ENCODE measurements around the gene WASL. TPM values are rescaled to one million over a fixed set of nuclear protein-coding genes. Genes with fewer than 3 reads are reported as not detected.

WASL gene
- total RNA-seq, 2 donors from 2014 or later: 20.9 to 24.7 TPM

DNA sequence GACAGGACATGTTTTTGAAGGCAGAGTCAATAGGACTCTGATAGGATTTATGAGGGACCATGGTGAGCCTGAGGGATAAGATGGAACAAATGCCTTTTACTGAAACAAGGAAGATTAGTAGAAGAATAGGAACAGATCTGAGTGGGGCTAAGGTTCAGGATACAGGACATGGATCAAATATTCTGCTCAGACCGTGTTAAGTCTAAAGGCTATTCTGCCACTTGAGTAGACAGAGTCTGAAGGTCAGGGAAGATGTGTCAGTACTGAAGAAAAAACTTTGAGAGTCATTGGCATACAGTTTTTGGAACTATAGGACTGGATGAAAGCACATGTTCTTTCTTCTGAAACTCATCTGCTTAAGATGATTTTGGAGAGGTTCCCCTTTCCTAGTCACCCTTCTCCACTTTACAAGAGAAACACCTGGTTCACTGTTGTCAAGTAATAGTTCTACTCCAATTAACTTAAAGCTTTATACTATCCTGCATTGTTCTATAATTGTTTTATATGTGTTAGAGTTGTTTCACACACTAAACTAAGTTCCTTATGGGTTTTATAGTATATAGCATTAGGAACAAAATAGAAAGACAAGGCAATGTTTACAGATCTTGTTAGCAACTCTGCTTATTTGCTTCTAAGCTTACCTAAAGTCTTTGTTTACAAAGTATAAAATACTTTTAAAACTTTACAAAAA is 43.4 kb downstream of the WASL start:
- Histone ChIP-seq H3K27ac (no peak overlapping the region), H3K4me3 (no peak overlapping the region), H3K27me3 (no peaks in the 10 kb centered on the region), H3K9me3 (no peaks in the 10 kb centered on the region), H3K36me3 (peaks cover 23% of the 10 kb centered on the region), H3K4me1 (peaks cover 0 to 5% of the 10 kb centered on the region in 2 donors)
- TF ChIP-seq, protein P1, sequence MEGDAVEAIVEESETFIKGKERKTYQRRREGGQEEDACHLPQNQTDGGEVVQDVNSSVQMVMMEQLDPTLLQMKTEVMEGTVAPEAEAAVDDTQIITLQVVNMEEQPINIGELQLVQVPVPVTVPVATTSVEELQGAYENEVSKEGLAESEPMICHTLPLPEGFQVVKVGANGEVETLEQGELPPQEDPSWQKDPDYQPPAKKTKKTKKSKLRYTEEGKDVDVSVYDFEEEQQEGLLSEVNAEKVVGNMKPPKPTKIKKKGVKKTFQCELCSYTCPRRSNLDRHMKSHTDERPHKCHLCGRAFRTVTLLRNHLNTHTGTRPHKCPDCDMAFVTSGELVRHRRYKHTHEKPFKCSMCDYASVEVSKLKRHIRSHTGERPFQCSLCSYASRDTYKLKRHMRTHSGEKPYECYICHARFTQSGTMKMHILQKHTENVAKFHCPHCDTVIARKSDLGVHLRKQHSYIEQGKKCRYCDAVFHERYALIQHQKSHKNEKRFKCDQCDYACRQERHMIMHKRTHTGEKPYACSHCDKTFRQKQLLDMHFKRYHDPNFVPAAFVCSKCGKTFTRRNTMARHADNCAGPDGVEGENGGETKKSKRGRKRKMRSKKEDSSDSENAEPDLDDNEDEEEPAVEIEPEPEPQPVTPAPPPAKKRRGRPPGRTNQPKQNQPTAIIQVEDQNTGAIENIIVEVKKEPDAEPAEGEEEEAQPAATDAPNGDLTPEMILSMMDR (IDR thresholded peaks at IDR 0.05): no peak
- DNase-seq (ENCODE audit: low spot score): no peak

DNA sequence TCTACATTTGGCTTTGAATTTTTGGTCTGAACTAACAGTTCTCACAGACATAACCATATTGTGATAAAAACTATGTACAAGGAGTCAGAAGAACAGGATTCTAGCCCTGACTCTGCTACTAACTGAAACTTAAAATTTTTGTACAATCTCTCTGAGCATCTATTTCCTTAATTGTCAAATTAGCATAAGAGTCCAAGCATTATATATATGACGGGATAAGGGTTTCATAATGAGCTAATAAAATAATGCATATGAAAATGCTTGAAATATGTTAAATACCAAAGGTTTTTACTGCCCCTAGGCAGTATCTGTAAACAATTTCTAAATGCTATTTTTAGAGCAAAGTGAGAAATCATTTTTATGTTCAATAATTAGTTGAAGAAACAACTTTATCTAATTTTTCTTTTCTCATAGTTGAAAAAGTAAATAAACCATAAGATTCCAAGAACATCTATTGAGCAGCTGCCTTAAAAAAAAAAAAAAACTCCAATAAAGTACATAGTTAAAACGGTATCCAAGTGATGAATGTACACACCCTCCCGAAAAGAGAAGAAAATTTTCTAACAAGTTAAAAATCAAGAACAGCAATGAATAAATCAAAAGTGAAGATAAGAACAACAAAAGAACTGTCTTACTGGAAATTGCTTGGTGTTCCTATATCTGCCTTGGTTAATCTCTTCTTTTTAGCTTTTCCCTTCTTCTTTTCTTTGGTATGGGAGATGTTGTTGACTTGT is 52.7 kb downstream of the WASL start:
- DNase-seq (ENCODE audit: low spot score): no peak
- TF ChIP-seq, protein P1 (IDR thresholded peaks at IDR 0.05): no peak
- no peak overlapping the region for H3K4me3 ChIP-seq
- H3K9me3 ChIP-seq: no peaks in the 10 kb centered on the region
- H3K27ac ChIP-seq: no peak overlapping the region
- no peaks in the 10 kb centered on the region for H3K4me1 ChIP-seq
- no peaks in the 10 kb centered on the region for H3K27me3 ChIP-seq
- H3K36me3 ChIP-seq: peaks cover 34% of the 10 kb centered on the region

DNA sequence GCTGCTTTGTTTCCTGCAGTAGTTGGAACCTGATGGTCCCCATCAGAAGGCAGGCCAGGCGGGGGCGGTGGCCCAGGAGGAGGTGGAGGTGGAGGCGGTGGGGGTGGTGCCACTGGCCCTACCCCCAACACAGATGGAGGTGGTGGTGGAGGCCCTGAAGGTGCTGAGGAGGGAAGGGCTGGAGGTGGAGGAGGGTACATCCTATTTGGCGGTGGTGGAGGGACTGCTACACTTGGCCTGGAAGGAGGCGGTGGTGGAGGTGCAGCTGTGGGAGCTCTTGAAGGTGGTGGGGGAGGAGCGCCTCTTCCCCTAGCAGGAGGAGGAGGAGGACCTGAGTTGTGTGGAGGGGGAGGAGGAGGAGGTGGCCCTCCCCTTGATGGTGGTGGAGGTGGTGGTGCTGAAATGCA is 56.3 kb downstream of the WASL start:
- TF ChIP-seq, protein P1 (IDR thresholded peaks at IDR 0.05): no peak
- Histone ChIP-seq H3K36me3 (peaks cover 45% of the 10 kb centered on the region), H3K27me3 (no peaks in the 10 kb centered on the region), H3K9me3 (no peaks in the 10 kb centered on the region), H3K4me3 (no peak overlapping the region), H3K27ac (no peak overlapping the region), H3K4me1 (no peaks in the 10 kb centered on the region)
- no peak for DNase-seq (ENCODE audit: low spot score)

DNA sequence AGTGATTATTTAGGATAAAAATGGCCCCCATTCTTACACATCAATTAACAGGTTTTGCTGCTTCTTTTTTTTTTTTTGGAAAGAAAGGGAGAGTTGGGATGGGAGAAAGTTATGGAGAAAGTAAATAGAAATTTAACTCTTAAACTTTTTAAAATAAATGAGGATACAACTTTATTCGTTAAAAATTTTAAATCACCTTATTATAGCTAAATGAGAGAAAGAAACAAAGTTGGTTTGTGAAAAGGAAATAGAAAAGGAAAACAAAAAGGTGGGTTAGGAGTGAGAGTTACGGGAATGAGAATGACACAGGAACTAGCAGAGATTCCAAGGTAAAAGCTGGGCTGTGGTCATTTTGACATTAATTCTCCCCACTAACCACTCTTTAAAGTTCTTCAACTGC is 58.3 kb downstream of the WASL start:
- Histone ChIP-seq H3K27ac (no peak overlapping the region), H3K9me3 (no peaks in the 10 kb centered on the region), H3K4me3 (no peak overlapping the region), H3K4me1 (no peaks in the 10 kb centered on the region), H3K36me3 (peaks cover 39% of the 10 kb centered on the region), H3K27me3 (no peaks in the 10 kb centered on the region)
- TF ChIP-seq, protein P1 (IDR thresholded peaks at IDR 0.05): no peak
- DNase-seq (ENCODE audit: low spot score): no peak

DNA sequence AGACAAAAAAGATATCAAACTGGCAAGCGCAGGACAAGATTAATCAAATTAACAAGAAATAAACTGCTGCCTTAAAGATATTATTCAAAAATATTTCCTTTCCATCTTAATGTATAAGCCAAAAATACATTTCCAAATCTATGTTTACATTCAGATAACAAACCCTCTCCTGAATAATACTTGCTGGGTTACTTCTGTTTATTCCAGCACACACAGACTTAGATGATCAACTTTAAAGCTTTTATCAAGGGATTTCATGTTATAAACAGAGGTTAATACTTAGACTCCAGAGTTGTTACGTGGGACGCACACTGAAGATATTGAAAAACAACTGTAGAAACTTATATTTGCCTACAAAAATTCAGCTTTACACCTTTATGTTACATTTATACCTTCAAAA is 59.6 kb downstream of the WASL start:
- TF ChIP-seq, protein P1 (IDR thresholded peaks at IDR 0.05): no peak
- H3K4me1 ChIP-seq: no peaks in the 10 kb centered on the region
- peaks cover 34% of the 10 kb centered on the region for H3K36me3 ChIP-seq
- no peaks in the 10 kb centered on the region for H3K9me3 ChIP-seq
- H3K4me3 ChIP-seq: no peak overlapping the region
- H3K27me3 ChIP-seq: no peaks in the 10 kb centered on the region
- H3K27ac ChIP-seq: no peak overlapping the region
- no peak for DNase-seq (ENCODE audit: low spot score)

Data from right atrium auricular region (tissue), 2 donors.